GM18519 (cell line): ENCODE data around the gene TMEM42.

Experiments used
- ATAC-seq: cut with Tn5 transposase; IDR thresholded peaks from one replicate; pipeline ENCODE4 v1.9.1; 2021; ENCODE audit warnings: mild to moderate bottlenecking, moderate library complexity; ENCODE audit not compliant: unreplicated experiment, low FRiP score

Gene TMEM42

GRCh38 chr3:44870375-44871061, 8.8 kb downstream of the TMEM42 start:
- no peak for ATAC-seq

DNA sequence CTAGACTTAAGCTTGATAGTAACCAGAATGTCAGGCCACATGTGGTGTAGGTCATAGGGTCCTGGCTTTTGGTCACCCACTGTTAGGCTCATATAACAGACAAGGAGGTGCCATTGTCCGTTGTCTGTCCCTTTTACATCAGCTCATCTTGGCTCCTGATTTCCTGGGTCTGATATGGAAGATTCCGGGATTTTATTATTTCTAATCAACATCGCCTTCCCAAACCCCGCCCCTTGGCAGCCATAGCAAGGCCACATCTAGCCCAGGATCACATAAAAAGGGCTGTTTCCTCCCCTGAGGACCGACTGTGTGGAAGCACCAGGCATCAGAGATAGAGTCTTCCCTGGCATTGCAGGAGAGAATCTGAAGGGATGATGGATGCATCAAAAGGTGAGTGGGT, 12.6 kb downstream of the TMEM42 start, which contains the start of gene TGM4:
TSS of gene TGM4 (plus strand) at position 301 of the 400 bp plus-strand sequence. CDS start at position 372, 71 bp downstream.
- no peak for ATAC-seq

DNA sequence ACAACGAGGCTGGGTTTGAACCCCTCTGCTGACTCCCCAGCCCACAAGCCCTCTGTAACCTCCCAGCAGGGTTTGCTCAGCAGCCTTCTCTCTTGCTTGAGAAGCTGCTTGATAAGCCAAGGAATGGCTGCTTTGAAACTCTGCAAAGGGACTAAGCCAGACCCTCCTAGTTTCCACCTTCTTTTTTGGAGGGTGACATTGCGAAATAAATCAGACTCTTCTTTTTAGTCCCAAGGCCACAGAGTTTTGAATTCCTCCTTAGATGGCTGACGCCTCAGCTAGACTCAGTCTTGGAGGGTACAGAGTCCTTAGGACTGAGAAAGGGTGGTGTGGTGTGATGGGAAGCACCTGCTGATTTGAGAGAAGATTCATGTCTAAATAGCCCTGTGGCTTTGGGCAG, 13.9 kb downstream of the TMEM42 start:
- ATAC-seq = no peak

DNA sequence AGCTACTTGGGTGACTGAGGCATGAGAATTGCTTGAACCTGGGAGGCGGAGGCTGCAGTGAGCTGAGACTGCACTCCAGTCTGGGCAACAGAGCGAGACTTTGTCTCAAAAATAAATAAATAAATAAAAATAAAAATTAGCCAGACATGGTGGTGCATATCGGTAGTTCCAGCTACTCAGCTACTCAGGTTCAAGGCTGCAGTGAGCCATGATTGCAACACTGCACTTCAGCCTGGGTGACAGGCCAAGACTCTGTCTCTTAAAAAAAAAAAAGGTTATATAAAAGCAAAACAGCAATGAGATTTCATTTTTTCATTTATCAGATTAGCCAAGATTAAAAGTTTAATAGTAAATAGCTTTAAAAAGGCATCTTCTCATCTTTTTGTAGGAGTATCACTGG, 15.6 kb downstream of the TMEM42 start:
- ATAC-seq = no peak

GRCh38 chr3:44880284-44880683, 18.6 kb downstream of the TMEM42 start:
- no peak for ATAC-seq

GRCh38 chr3:44883213-44883955, 21.7 kb downstream of the TMEM42 start:
- no peak for ATAC-seq

GRCh38 chr3:44883999-44884431, 22.3 kb downstream of the TMEM42 start:
- ATAC-seq = no peak

DNA sequence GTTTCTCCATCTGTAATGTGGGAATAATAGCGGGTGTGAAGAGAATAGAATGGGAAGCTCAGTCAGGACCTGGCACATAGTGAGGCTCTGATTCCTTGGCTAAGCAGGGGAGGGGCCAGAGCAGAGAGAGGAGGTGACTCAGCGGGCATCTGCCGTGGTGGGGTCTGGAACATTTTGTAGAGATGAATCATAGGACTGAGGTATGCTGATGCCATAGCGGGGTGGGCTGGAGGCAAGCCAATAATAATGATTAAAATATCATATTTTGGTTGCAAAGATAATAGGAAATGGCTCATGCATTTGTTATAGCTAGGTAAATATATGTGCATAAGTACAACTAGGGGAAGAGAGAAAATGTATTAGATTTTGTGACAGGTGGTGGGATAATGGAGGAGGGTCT, 23.9 kb downstream of the TMEM42 start:
- no peak for ATAC-seq

DNA sequence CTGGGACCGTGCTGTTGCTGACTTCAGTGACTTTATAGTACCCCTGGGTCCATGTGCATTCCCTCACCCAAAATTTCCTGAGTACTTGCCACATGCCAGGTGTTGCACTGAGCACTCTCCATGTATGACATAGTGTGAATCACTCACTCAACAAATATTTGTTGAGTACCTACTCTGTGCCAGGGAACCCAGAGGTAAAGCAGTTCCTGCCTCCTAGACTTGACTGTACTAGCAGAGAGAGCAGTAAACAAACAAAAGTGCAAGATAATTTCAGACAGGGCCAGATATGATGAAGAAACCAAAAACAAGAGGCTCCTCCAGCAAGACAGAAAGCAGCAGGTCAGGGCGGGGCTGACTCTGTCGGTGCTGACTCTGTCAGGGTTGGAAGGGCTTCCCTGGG, 24.8 kb downstream of the TMEM42 start:
- ATAC-seq = no peak

GRCh38 chr3:44887101-44887500, 25.4 kb downstream of the TMEM42 start:
- ATAC-seq = no peak

GRCh38 chr3:44890258-44890657, 28.5 kb downstream of the TMEM42 start:
- no peak for ATAC-seq

- no peak for ATAC-seq
These were observed 29.1 kb downstream of the TMEM42 start for GRCh38 chr3:44890852-44891251.

DNA sequence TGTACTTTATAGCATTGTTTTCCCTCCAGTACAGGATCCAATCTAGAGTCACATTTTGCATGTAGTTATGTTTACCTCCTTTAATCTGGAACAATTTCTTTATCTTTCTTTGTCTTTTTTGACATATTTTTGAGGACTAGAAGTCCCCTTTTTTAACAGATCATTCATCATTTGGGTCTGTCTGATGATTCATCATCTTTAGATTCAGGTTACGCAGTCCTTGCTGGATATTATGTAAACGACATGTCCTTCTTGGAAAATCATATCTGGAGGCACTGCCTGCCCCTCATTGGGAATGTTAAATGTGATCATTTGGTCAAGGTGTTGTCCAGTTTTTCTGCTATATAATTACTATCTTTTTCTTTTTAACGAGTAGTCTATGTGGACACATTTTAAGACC, 31.0 kb downstream of the TMEM42 start:
- ATAC-seq = no peak

DNA sequence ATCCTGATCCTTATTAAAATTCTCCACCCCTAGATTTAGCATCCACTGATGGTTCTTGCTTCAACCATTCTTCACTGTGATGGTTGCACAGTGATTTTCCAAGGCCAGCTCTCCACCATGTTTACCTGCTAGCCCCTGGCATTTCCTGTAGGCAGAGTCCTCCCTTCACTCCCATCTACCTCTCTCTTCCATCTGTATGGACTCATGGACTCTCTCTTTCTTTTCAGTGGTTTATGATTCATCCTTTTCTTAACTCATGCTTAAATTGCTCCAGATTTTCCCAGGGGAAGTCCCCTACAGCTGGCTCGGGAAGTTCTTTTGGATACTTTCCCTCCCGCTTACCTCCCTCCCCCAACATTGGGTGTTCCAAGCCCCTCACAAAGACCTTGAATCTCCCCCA, 31.4 kb downstream of the TMEM42 start:
- no peak for ATAC-seq

GRCh38 chr3:44894485-44894884, 32.8 kb downstream of the TMEM42 start:
- ATAC-seq = no peak

DNA sequence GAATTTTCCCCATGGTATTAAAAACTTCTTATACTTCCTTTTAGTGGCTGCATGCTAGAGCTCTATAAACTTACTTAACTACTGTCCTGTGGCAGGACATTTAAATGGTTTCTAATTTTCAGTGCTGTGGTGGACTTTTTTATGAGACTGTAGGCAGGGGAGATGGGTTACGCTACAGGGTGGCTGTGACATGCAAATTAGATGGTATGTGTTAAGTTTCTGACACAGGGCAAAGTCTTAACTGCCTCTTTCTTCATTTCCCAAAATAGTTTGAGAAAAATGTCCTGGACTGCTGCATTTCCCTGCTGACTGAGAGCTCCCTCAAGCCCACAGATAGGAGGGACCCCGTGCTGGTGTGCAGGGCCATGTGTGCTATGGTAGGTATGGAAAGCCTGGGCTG, 34.7 kb downstream of the TMEM42 start:
- ATAC-seq = no peak

- no peak for ATAC-seq
These were observed 38.1 kb downstream of the TMEM42 start for GRCh38 chr3:44899683-44900367.

GRCh38 chr3:44902628-44903027, 40.9 kb downstream of the TMEM42 start:
- ATAC-seq = no peak

DNA sequence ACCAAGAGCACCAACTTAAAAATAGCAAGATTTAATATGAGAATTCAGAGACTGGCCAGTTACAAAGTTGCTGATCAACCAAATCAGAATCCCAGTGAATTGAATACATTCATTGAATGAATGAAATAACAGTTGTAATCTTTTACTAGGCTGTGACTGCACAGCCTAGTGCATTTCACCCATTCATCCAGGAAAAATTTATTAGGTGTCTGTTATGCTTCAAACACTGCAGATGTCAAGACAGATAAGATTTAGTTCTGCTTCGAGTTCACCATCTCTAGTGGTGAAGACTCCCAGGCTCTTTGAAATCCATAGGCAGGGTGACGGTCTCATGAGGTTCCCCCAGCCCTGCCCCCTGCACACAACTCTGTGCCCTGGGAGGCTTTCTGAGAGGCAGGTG, 41.6 kb downstream of the TMEM42 start:
- ATAC-seq = no peak

DNA sequence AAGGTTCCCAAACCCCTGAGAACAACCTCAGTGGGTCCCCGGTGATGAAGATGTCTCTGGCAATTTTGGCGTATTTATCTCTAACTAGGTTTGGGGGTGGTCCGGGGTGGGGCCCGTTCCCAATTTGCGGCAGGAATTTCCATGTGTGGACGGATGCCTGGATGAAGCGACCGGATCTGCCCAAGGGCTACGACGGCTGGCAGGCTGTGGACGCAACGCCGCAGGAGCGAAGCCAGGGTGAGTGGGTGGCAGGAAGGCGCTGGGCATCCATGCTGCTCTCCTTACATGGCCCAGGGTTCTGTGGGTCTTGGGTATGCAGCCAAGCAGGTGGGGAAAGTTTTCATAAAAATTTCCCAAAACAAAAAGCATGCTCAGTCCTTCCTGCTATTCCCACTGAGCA, 42.0 kb downstream of the TMEM42 start:
- ATAC-seq = no peak

- no peak for ATAC-seq
These were observed 43.9 kb downstream of the TMEM42 start for GRCh38 chr3:44905446-44906157.
